H9 (cell line): ENCODE results near the gene PCNX3. TPM values are rescaled to one million over a fixed set of nuclear protein-coding genes. Genes with fewer than 3 reads are reported as not detected.

Experiments used
- DNase-seq: peaks from one replicate; pipeline ENCODE4 v3.0.0-alpha.2; 2017
- H2AFZ ChIP-seq: one replicate; pipeline ENCODE4 v1.6.1; 2013; ENCODE audit warnings: mild to moderate bottlenecking, low read length, control low read depth, moderate library complexity
- H2AK5ac ChIP-seq: 2 replicates; pipeline ENCODE4 v1.6.1; 2013; ENCODE audit warnings: low read length, control low read depth, mixed read lengths; ENCODE audit not compliant: insufficient read length
- H2BK120ac ChIP-seq: one replicate; pipeline ENCODE4 v1.6.1; 2013; ENCODE audit warnings: low read depth, mild to moderate bottlenecking, low read length, control low read depth, inconsistent platforms; ENCODE audit not compliant: poor library complexity, severe bottlenecking
- H2BK12ac ChIP-seq: 2 replicates; pipeline ENCODE4 v1.6.1; 2013; ENCODE audit warnings: low read length, control low read depth, mixed read lengths, low read depth; ENCODE audit not compliant: insufficient read length
- H2BK15ac ChIP-seq: 2 replicates; pipeline ENCODE4 v1.6.1; 2013; ENCODE audit warnings: low read depth, low read length, control low read depth
- H2BK20ac ChIP-seq: one replicate; pipeline ENCODE4 v1.6.1; 2013; ENCODE audit warnings: low read depth, mild to moderate bottlenecking, low read length, control low read depth, inconsistent platforms; ENCODE audit not compliant: poor library complexity, severe bottlenecking
- H2BK5ac ChIP-seq: 2 replicates; pipeline ENCODE4 v1.6.1; 2013; ENCODE audit warnings: low read length, control low read depth, mixed read lengths; ENCODE audit not compliant: insufficient read length
- H3K14ac ChIP-seq: 2 replicates; pipeline ENCODE4 v1.6.1; 2013; ENCODE audit warnings: low read length, control low read depth; ENCODE audit not compliant: insufficient read depth
- H3K18ac ChIP-seq: 2 replicates; pipeline ENCODE4 v1.6.1; 2013; ENCODE audit warnings: low read depth, mild to moderate bottlenecking, mixed read lengths, low read length, control low read depth; ENCODE audit not compliant: insufficient read length
- H3K23ac ChIP-seq: 2 replicates; pipeline ENCODE4 v1.6.1; 2013; ENCODE audit warnings: low read length, control low read depth, mixed read lengths, low read depth; ENCODE audit not compliant: insufficient read length
- H3K23me2 ChIP-seq: 2 replicates; pipeline ENCODE4 v1.6.1; 2013; ENCODE audit warnings: low read depth, mild to moderate bottlenecking, mixed read lengths, low read length, control low read depth; ENCODE audit not compliant: insufficient read length, poor library complexity, severe bottlenecking
- H3K27ac ChIP-seq: 2 replicates; pipeline ENCODE4 v1.5.1; 2013; ENCODE audit warnings: low read length, control low read depth, mixed read lengths, low read depth; ENCODE audit not compliant: insufficient read length
- H3K27me3 ChIP-seq: 2 replicates; pipeline ENCODE4 v1.6.1; 2013; ENCODE audit warnings: low read length, control low read depth, inconsistent platforms; ENCODE audit not compliant: insufficient read depth
- H3K4ac ChIP-seq: 2 replicates; pipeline ENCODE4 v1.6.1; 2013; ENCODE audit warnings: low read depth, mild to moderate bottlenecking, control low read depth, inconsistent platforms, low read length, moderate library complexity
- H3K4me1 ChIP-seq: 2 replicates; pipeline ENCODE4 v1.6.1; 2013; ENCODE audit warnings: low read length, control low read depth, inconsistent platforms; ENCODE audit not compliant: insufficient read depth
- H3K4me2 ChIP-seq: 2 replicates; pipeline ENCODE4 v1.6.1; 2013; ENCODE audit warnings: low read length, control low read depth, mixed read lengths; ENCODE audit not compliant: insufficient read length, insufficient read depth
- H3K56ac ChIP-seq: 2 replicates; pipeline ENCODE4 v1.6.1; 2013; ENCODE audit warnings: low read depth, mild to moderate bottlenecking, mixed read lengths, low read length, control low read depth; ENCODE audit not compliant: insufficient read length
- H3K79me1 ChIP-seq: 2 replicates; pipeline ENCODE4 v1.6.1; 2013; ENCODE audit warnings: low read depth, mild to moderate bottlenecking, moderate library complexity, low read length, control low read depth, inconsistent platforms; ENCODE audit not compliant: insufficient read depth, poor library complexity, severe bottlenecking
- H3K79me2 ChIP-seq: 2 replicates; pipeline ENCODE4 v1.6.1; 2013; ENCODE audit warnings: low read length, control low read depth, inconsistent platforms; ENCODE audit not compliant: insufficient read depth
- H3K9ac ChIP-seq: 2 replicates; pipeline ENCODE4 v1.6.1; 2013; ENCODE audit warnings: low read length, control low read depth, mixed read lengths; ENCODE audit not compliant: insufficient read length; ENCODE audit errors: extremely low read depth
- H3K9me3 ChIP-seq: one replicate; pipeline ENCODE4 v1.6.1; 2013; ENCODE audit warnings: low read depth, low read length, inconsistent platforms; ENCODE audit not compliant: control insufficient read depth
- H3T11ph ChIP-seq: one replicate; pipeline ENCODE4 v1.6.1; 2013; ENCODE audit warnings: mild to moderate bottlenecking, low read length, control low read depth, inconsistent platforms
- H4K20me1 ChIP-seq: one replicate; pipeline ENCODE4 v1.6.1; 2013; ENCODE audit not compliant: control insufficient read depth, insufficient read length, insufficient read depth
- H4K5ac ChIP-seq: 2 replicates; pipeline ENCODE4 v1.6.1; 2013; ENCODE audit warnings: low read depth, mild to moderate bottlenecking, mixed read lengths, low read length, control low read depth; ENCODE audit not compliant: insufficient read length
- H4K8ac ChIP-seq: replicated peaks from 2 replicates; pipeline ENCODE4 v1.6.1; 2013; ENCODE audit warnings: low read length, control low read depth, mixed read lengths, low read depth; ENCODE audit not compliant: insufficient read length
- H4K91ac ChIP-seq: 2 replicates; pipeline ENCODE4 v1.6.1; 2013; ENCODE audit warnings: low read depth, mild to moderate bottlenecking, moderate library complexity, mixed read lengths, low read length, control low read depth; ENCODE audit not compliant: insufficient read length
- H3K27ac Mint-ChIP-seq, 3 experiments: 2 replicates in 2 of 3; 3 replicates in 1 of 3; pipeline ENCODE4 v1.8.0; 2020 to 2021; ENCODE audit warnings: mixed read lengths in 3 of 3, mild to moderate bottlenecking in 1 of 3, moderate library complexity in 1 of 3
- H3K27me3 Mint-ChIP-seq: 2 replicates; pipeline ENCODE4 v1.8.0; 2021; ENCODE audit warnings: low read depth, mild to moderate bottlenecking, moderate library complexity, mixed read lengths
- H3K36me3 Mint-ChIP-seq, 3 experiments: 2 replicates in 2 of 3; 3 replicates in 1 of 3; pipeline ENCODE4 v1.8.0; 2020 to 2021; ENCODE audit warnings: low read depth in 3 of 3, mixed read lengths in 3 of 3; ENCODE audit not compliant: insufficient read depth in 1 of 3
- H3K4me1 Mint-ChIP-seq, 2 experiments: 2 replicates each; pipeline ENCODE4 v1.8.0; 2020; ENCODE audit warnings: mixed read lengths in 2 of 2
- H3K4me3 Mint-ChIP-seq, 2 experiments: 2 replicates in 1 of 2; 3 replicates in 1 of 2; pipeline ENCODE4 v1.8.0; 2020 to 2021; ENCODE audit warnings: mild to moderate bottlenecking in 2 of 2, mixed read lengths in 2 of 2, moderate library complexity in 1 of 2
- H3K9me3 Mint-ChIP-seq, 2 experiments: 2 replicates in 1 of 2; 3 replicates in 1 of 2; pipeline ENCODE4 v1.8.0; 2020; ENCODE audit warnings: mild to moderate bottlenecking in 2 of 2, mixed read lengths in 2 of 2, moderate library complexity in 1 of 2
- CTCF ChIP-seq: fragments of 200-600 bp; sonication (generic); conservative IDR thresholded peaks from 3 replicates; pipeline ENCODE4 v1.8.0; 2021; ENCODE audit warnings: antibody characterized with exemption, mild to moderate bottlenecking
- WGBS: extraction: QIAGEN DNeasy Blood & Tissue Kit; methylation state at CpG from one replicate; pipeline ENCODE4 v1.1.7; 2013; ENCODE audit warnings: missing lambda C conversion rate, low lambda C conversion rate, mixed read lengths; ENCODE audit not compliant: insufficient read length; ENCODE audit errors: extremely low coverage; 5-methylcytosine and 5-hydroxymethylcytosine counted together
- total RNA-seq: library from RNA; stranded (reverse); gene quantifications from 2 replicates; pipeline ENCODE4 v1.2.1, GENCODE V29; 2021

Gene PCNX3
- total RNA-seq, 1 experiment from 2014 or later = 50.5 TPM

GRCh38 chr11:65661599-65662246 is 46.1 kb downstream of the PCNX3 start:
- H3K56ac ChIP-seq = no peak overlapping the region
- no CpG with 5 or more reads among the region's 25 CpGs for WGBS
- H3K23ac ChIP-seq = no peak overlapping the region
- no peak overlapping the region for H3K4ac ChIP-seq
- no peak overlapping the region for H3K27ac ChIP-seq
- H3K18ac ChIP-seq = peak overlapping the region; percentile 27
- peak overlapping the region; percentile 81 to 89 for H3K4me3 Mint-ChIP-seq
- no peak overlapping the region for H2AFZ ChIP-seq
- H3K79me2 ChIP-seq = no peaks in the 10 kb centered on the region
- peak overlapping the region; percentile 88 for H3K4me2 ChIP-seq
- H4K8ac ChIP-seq = no peak overlapping the region
- H3K79me1 ChIP-seq = peaks cover 3% of the 10 kb centered on the region
- no peak overlapping the region for H3T11ph ChIP-seq
- H3K36me3 Mint-ChIP-seq = peaks cover 30 to 46% (median 43%) of the 10 kb centered on the region in 3 experiments; a peak in 6 of 7 replicates
- peaks cover 13% of the 10 kb centered on the region for H3K23me2 ChIP-seq
- H3K9me3 Mint-ChIP-seq = no peaks in the 10 kb centered on the region
- H2BK120ac ChIP-seq = no peak overlapping the region
- H3K27ac Mint-ChIP-seq = no peak overlapping the region
- H4K20me1 ChIP-seq = no peaks in the 10 kb centered on the region
- no peaks in the 10 kb centered on the region for H3K4me1 ChIP-seq
- peak overlapping the region; percentile 61 for H3K9ac ChIP-seq
- no peak overlapping the region for H2BK15ac ChIP-seq
- no peak for DNase-seq
- no peak overlapping the region for H4K91ac ChIP-seq
- no peak overlapping the region for H3K14ac ChIP-seq
- peaks cover 4 to 6% of the 10 kb centered on the region in 2 experiments for H3K4me1 Mint-ChIP-seq
- H3K27me3 ChIP-seq = no peaks in the 10 kb centered on the region
- H2BK12ac ChIP-seq = no peak overlapping the region
- H2BK5ac ChIP-seq = no peak overlapping the region
- no peaks in the 10 kb centered on the region for H3K9me3 ChIP-seq
- no peak overlapping the region for H2AK5ac ChIP-seq
- TF ChIP-seq CTCF = no peak
- H2BK20ac ChIP-seq = no peak overlapping the region
- H3K27me3 Mint-ChIP-seq = no peaks in the 10 kb centered on the region
- H4K5ac ChIP-seq = no peak overlapping the region
